Measurements from ENCODE around the gene VASN. TPM values are rescaled to one million over a fixed set of nuclear protein-coding genes. Genes with fewer than 3 reads are reported as not detected.

Gene VASN
- total RNA-seq, 1 experiment from 2014 or later, result 18.1 TPM

DNA sequence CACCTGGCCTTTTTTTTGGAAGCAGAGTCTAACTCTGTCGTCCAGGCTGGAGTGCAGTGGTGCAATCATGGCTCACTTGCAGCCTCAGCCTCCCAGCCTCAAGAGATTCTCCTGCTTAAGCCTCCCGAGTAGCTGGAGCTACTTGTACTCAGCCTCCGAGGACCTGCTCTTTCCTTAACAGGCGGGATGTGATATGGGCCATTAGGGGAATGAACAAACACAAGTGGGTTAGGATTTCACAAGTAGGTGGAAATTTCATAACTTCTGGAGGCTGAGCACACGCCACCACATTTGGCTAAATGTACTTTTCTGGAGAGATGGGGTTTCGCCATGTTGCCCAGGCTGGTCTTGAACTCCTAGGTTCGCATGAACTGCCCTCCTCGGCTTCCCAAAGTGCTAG, 24.6 kb upstream of the VASN start:
- intact Hi-C loops (cut with micrococcal nuclease; ENCODE audit: unreplicated experiment), result no loop called here
- BruUV-seq (replicated peaks), result no TSS peak
- H3K9me3 Mint-ChIP-seq (ENCODE audit: low read depth, unreplicated experiment), result no peaks in the 10 kb centered on the region

DNA sequence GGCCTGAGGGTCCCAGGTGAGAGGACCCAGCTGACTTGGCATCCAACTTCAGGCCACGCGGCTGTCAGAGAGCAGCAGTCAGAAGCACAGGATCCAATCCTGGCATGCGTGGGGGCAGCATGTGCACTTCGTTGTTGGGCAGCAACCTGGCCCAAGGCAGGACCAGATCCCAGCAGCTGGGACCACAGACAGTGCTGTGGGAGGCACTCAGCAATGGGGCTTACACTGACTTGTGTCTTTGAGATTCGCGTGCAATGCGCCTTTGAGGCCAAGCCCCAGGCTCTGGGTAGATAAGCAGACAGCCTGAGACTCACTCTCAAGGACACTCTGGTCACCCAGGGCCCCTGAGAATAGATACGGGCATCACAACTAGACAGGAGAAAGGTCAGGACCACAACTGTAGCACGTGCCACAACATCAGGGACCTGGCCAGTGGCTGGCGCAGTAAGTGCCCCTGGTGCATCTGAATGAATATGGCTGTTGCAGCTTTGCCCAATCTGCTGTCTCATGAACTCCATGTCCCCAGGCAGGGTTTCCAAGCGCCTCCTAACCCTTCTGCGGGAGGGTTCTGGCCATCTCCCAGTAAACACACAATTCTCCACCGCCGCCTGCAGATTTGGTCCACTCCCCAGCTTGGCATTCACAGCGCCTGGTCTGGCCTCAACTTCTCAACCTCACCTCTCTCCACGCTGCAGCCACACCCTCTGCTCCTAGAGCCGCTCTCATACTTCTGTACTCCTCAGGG, 23.7 kb upstream of the VASN start:
- H3K4me3 Mint-ChIP-seq (ENCODE audit: low read depth, unreplicated experiment), result no peak overlapping the region
- BruUV-seq (replicated peaks), result no TSS peak
- CTCF ChIA-PET, result no interaction called here

More for the DNA sequence above, 24.6 kb upstream of the VASN start:
- CTCF ChIA-PET, result no interaction called here
- H3K27me3 Mint-ChIP-seq (ENCODE audit: unreplicated experiment), result no peaks in the 10 kb centered on the region
- peaks cover 10% of the 10 kb centered on the region for H3K4me1 Mint-ChIP-seq (ENCODE audit: low read depth, unreplicated experiment)
- DNase-seq, result no peak
- no peak overlapping the region for H3K27ac Mint-ChIP-seq (ENCODE audit: unreplicated experiment)
- TF ChIP-seq, protein P1, sequence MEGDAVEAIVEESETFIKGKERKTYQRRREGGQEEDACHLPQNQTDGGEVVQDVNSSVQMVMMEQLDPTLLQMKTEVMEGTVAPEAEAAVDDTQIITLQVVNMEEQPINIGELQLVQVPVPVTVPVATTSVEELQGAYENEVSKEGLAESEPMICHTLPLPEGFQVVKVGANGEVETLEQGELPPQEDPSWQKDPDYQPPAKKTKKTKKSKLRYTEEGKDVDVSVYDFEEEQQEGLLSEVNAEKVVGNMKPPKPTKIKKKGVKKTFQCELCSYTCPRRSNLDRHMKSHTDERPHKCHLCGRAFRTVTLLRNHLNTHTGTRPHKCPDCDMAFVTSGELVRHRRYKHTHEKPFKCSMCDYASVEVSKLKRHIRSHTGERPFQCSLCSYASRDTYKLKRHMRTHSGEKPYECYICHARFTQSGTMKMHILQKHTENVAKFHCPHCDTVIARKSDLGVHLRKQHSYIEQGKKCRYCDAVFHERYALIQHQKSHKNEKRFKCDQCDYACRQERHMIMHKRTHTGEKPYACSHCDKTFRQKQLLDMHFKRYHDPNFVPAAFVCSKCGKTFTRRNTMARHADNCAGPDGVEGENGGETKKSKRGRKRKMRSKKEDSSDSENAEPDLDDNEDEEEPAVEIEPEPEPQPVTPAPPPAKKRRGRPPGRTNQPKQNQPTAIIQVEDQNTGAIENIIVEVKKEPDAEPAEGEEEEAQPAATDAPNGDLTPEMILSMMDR (IDR thresholded peaks at IDR 0.05; ENCODE audit: unreplicated experiment), result no peak
- H3K36me3 Mint-ChIP-seq (ENCODE audit: insufficient read depth, unreplicated experiment), result peaks cover 55% of the 10 kb centered on the region
- no peak overlapping the region for H3K4me3 Mint-ChIP-seq (ENCODE audit: low read depth, unreplicated experiment)

DNA sequence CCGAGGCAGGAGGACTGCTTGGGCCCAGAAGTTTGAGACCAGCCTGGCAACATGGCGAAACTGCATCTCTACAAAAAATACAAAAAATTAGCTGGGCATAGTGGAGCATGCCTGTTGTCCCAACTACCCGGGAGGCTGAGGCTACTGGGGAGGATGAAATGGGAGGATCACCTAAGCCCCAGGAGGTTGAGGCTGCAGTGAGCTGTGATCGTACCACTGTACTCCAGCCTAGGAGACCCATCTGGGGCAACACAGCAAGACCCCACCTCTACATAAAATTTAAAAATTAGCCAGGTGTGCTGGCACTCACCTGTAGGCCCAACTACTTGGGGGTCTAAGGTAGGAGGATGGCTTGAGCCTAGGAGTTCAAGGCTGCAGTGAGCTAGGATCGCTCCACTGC, 22.3 kb upstream of the VASN start:
- intact Hi-C loops (cut with micrococcal nuclease; ENCODE audit: unreplicated experiment), result no loop called here
- H3K36me3 Mint-ChIP-seq (ENCODE audit: insufficient read depth, unreplicated experiment), result peaks cover 41% of the 10 kb centered on the region
- no peaks in the 10 kb centered on the region for H3K27me3 Mint-ChIP-seq (ENCODE audit: unreplicated experiment)
- TF ChIP-seq, protein P1 (IDR thresholded peaks at IDR 0.05; ENCODE audit: unreplicated experiment), result no peak
- no peak overlapping the region for H3K4me3 Mint-ChIP-seq (ENCODE audit: low read depth, unreplicated experiment)
- no peak for DNase-seq
- BruUV-seq (replicated peaks), result no TSS peak
- H3K9me3 Mint-ChIP-seq (ENCODE audit: low read depth, unreplicated experiment), result no peaks in the 10 kb centered on the region
- H3K4me1 Mint-ChIP-seq (ENCODE audit: low read depth, unreplicated experiment), result peaks cover 17% of the 10 kb centered on the region
- H3K27ac Mint-ChIP-seq (ENCODE audit: unreplicated experiment), result no peak overlapping the region
- CTCF ChIA-PET, result no interaction called here

More for the DNA sequence above, 23.7 kb upstream of the VASN start:
- TF ChIP-seq, protein P1 (IDR thresholded peaks at IDR 0.05; ENCODE audit: unreplicated experiment), result no peak
- no peaks in the 10 kb centered on the region for H3K9me3 Mint-ChIP-seq (ENCODE audit: low read depth, unreplicated experiment)
- peaks cover 10% of the 10 kb centered on the region for H3K4me1 Mint-ChIP-seq (ENCODE audit: low read depth, unreplicated experiment)
- H3K36me3 Mint-ChIP-seq (ENCODE audit: insufficient read depth, unreplicated experiment), result peaks cover 48% of the 10 kb centered on the region
- no peaks in the 10 kb centered on the region for H3K27me3 Mint-ChIP-seq (ENCODE audit: unreplicated experiment)
- no peak for DNase-seq
- H3K27ac Mint-ChIP-seq (ENCODE audit: unreplicated experiment), result no peak overlapping the region
- intact Hi-C loops (cut with micrococcal nuclease; ENCODE audit: unreplicated experiment), result no loop called here

DNA sequence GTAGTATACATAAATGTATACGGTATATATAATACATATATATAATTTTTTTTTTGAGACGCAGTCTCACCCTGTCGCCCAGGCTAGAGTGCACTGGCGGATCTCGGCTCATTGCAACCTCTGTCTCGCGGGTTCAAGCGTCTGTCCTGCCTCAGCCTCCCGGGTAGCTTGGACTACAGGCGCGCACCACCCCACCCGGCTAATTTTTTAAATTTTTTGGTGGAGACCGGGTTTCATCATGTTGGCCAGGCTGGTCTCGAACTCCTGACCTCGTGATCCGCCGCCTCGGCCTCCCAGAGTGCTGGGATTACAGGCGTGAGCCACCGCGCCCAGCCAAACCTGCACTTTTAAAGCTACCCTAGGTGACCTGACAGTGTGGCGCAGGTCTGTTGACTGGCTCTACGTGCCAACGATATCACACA, 21.3 kb upstream of the VASN start:
- no TSS peak for BruUV-seq (replicated peaks)
- peaks cover 35% of the 10 kb centered on the region for H3K36me3 Mint-ChIP-seq (ENCODE audit: insufficient read depth, unreplicated experiment)
- H3K4me3 Mint-ChIP-seq (ENCODE audit: low read depth, unreplicated experiment), result peak overlapping the region; percentile 90
- CTCF ChIA-PET, result interaction anchor here (0.8 to 2.0 kb wide), 3 partner anchors 53 to 96 kb away, joined by 3 to 13 read pairs (median 5); no protein-coding TSS in a partner anchor
- peak overlapping the region; percentile 89 for H3K27ac Mint-ChIP-seq (ENCODE audit: unreplicated experiment)
- peaks cover 17% of the 10 kb centered on the region for H3K4me1 Mint-ChIP-seq (ENCODE audit: low read depth, unreplicated experiment)
- no peaks in the 10 kb centered on the region for H3K9me3 Mint-ChIP-seq (ENCODE audit: low read depth, unreplicated experiment)
- DNase-seq, result no peak
- intact Hi-C loops (cut with micrococcal nuclease; ENCODE audit: unreplicated experiment), result no loop called here
- no peaks in the 10 kb centered on the region for H3K27me3 Mint-ChIP-seq (ENCODE audit: unreplicated experiment)
- TF ChIP-seq, protein P1 (IDR thresholded peaks at IDR 0.05; ENCODE audit: unreplicated experiment), result no peak

Measured in Calu3 (cell line).